Colonic mucosa (tissue), 4 donors: Measurements from ENCODE around the gene ENPP4. TPM values are rescaled to one million over a fixed set of nuclear protein-coding genes. Genes with fewer than 3 reads are reported as not detected.

Experiments used
- DNase-seq: peaks from one replicate; pipeline ENCODE4 v3.0.0-alpha.2; 2020
- H3K27ac ChIP-seq: fragments of 200-600 bp; one replicate; pipeline ENCODE4 v1.8.0; 2021
- H3K27me3 ChIP-seq: fragments of 200-600 bp; one replicate; pipeline ENCODE4 v1.8.0; 2021
- H3K36me3 ChIP-seq: fragments of 200-600 bp; one replicate; pipeline ENCODE4 v1.8.0; 2021
- H3K4me1 ChIP-seq: fragments of 200-600 bp; one replicate; pipeline ENCODE4 v1.8.0; 2021; ENCODE audit warnings: mild to moderate bottlenecking
- H3K4me3 ChIP-seq: fragments of 200-600 bp; one replicate; pipeline ENCODE4 v1.8.0; 2021
- H3K9ac ChIP-seq, 2 donors: one replicate each; pipeline ENCODE4 v1.7.0; 2013; ENCODE audit warnings: control low read depth in 2 of 2, low read depth in 2 of 2, low read length in 2 of 2
- H3K9me3 ChIP-seq: fragments of 200-600 bp; one replicate; pipeline ENCODE4 v1.8.0; 2021
- CTCF ChIP-seq: fragments of 200-600 bp; IDR thresholded peaks from one replicate; pipeline ENCODE4 v1.8.0; 2022; ENCODE audit warnings: antibody characterized with exemption, mild to moderate bottlenecking
- intact Hi-C: fragments of 100-400 bp; cut with DNase I; formaldehyde crosslinking; loops from one replicate; pipeline ENCODE4 v1.14.1; 2022
- total RNA-seq, 2 donors: library from RNA; stranded (reverse); fragmentation: NEBNext Ultra II Directional in 1 of 2; extraction: Animal tissue kit (Norgen Biotek cat#: 25700) in 1 of 2; gene quantifications; one replicate each; pipeline ENCODE4 v1.2.1, GENCODE V29; 2021
- donor health status: healthy.
- donor health status: DM: no; HTN: no; CAD: no.
- donor health status: DM: no; HTN: no; CAD: no.

Gene ENPP4
- total RNA-seq, 2 donors from 2014 or later = 14.2 to 28.4 TPM

GRCh38 chr6:46103441-46104115 lies 26.2 kb upstream of the ENPP4 start:
- no peaks in the 10 kb centered on the region for H3K36me3 ChIP-seq
- no peak overlapping the region for H3K4me3 ChIP-seq
- no peaks in the 10 kb centered on the region for H3K27me3 ChIP-seq

GRCh38 chr6:46104209-46104608 lies 25.6 kb upstream of the ENPP4 start:
- intact Hi-C loops = no loop called here

More at GRCh38 chr6:46103441-46104115, 26.2 kb upstream of the ENPP4 start:
- TF ChIP-seq CTCF = no peak
- no peaks in the 10 kb centered on the region for H3K4me1 ChIP-seq
- intact Hi-C loops = no loop called here
- no peak overlapping the region for H3K27ac ChIP-seq
- no peak overlapping the region for H3K9ac ChIP-seq
- no peaks in the 10 kb centered on the region for H3K9me3 ChIP-seq
- DNase-seq = no peak

GRCh38 chr6:46105568-46105967 lies 24.2 kb upstream of the ENPP4 start:
- intact Hi-C loops = no loop called here
- Histone ChIP-seq H3K4me1 (no peaks in the 10 kb centered on the region), H3K9ac (no peak overlapping the region), H3K27me3 (no peaks in the 10 kb centered on the region), H3K27ac (no peak overlapping the region), H3K4me3 (no peak overlapping the region), H3K36me3 (no peaks in the 10 kb centered on the region), H3K9me3 (no peaks in the 10 kb centered on the region)
- DNase-seq = no peak
- TF ChIP-seq CTCF = no peak

More at GRCh38 chr6:46104209-46104608, 25.6 kb upstream of the ENPP4 start:
- no peaks in the 10 kb centered on the region for H3K9me3 ChIP-seq
- H3K27ac ChIP-seq = no peak overlapping the region
- no peak for DNase-seq
- H3K4me3 ChIP-seq = no peak overlapping the region
- no peaks in the 10 kb centered on the region for H3K4me1 ChIP-seq
- no peaks in the 10 kb centered on the region for H3K36me3 ChIP-seq
- TF ChIP-seq CTCF = no peak
- H3K9ac ChIP-seq = no peak overlapping the region
- no peaks in the 10 kb centered on the region for H3K27me3 ChIP-seq

GRCh38 chr6:46113370-46113769 lies 16.4 kb upstream of the ENPP4 start:
- H3K9ac ChIP-seq = no peak overlapping the region
- no peak overlapping the region for H3K27ac ChIP-seq
- H3K9me3 ChIP-seq = no peaks in the 10 kb centered on the region
- no peaks in the 10 kb centered on the region for H3K27me3 ChIP-seq
- TF ChIP-seq CTCF = no peak
- DNase-seq = peak; percentile 70
- no peaks in the 10 kb centered on the region for H3K36me3 ChIP-seq
- no peaks in the 10 kb centered on the region for H3K4me1 ChIP-seq
- no peak overlapping the region for H3K4me3 ChIP-seq
- intact Hi-C loops = no loop called here

GRCh38 chr6:46115634-46116033 lies 14.2 kb upstream of the ENPP4 start:
- Histone ChIP-seq H3K27ac (no peak overlapping the region), H3K36me3 (no peaks in the 10 kb centered on the region), H3K9ac (no peak overlapping the region), H3K27me3 (no peaks in the 10 kb centered on the region), H3K9me3 (no peaks in the 10 kb centered on the region), H3K4me3 (no peak overlapping the region), H3K4me1 (no peaks in the 10 kb centered on the region)
- intact Hi-C loops = no loop called here
- no peak for DNase-seq
- TF ChIP-seq CTCF = no peak
